GM23338 (cell line): ENCODE data around the gene GPR142.

Experiments
- EZH2 ChIP-seq: fragments of 200-600 bp; sonication (generic); IDR thresholded peaks from one replicate; pipeline ENCODE4 v1.8.0; 2017; ENCODE audit warnings: antibody characterized with exemption, mild to moderate bottlenecking, low read depth; ENCODE audit not compliant: unreplicated experiment
- EZH2phosphoT487 ChIP-seq: fragments of 200-600 bp; sonication (generic); IDR thresholded peaks from one replicate; pipeline ENCODE4 v1.8.1; 2018; ENCODE audit warnings: antibody characterized with exemption; ENCODE audit not compliant: unreplicated experiment
- NANOG ChIP-seq: IDR thresholded peaks from 2 replicates; pipeline ENCODE4 v1.6.1; 2016; ENCODE audit warnings: antibody characterized with exemption, borderline replicate concordance
- POLR2AphosphoS5 ChIP-seq: IDR thresholded peaks from 2 replicates; pipeline ENCODE4 v1.6.1; 2016; ENCODE audit warnings: antibody characterized with exemption, low read depth
- TF ChIP-seq, protein P1 (sequence below): IDR thresholded peaks from one replicate; pipeline ENCODE4 v1.6.1; 2018; ENCODE audit warnings: antibody characterized with exemption; ENCODE audit not compliant: unreplicated experiment
- TF ChIP-seq, protein P2 (sequence below), 2 experiments: fragments of 200-600 bp in 1 of 2; sonication (generic) in 1 of 2; conservative IDR thresholded peaks; 2 replicates each; pipeline versions ENCODE4 v1.5.1 to v1.6.1; 2016 to 2017; ENCODE audit warnings: antibody characterized with exemption in 2 of 2, low read depth in 2 of 2, mild to moderate bottlenecking in 2 of 2, moderate library complexity in 1 of 2

DNA sequence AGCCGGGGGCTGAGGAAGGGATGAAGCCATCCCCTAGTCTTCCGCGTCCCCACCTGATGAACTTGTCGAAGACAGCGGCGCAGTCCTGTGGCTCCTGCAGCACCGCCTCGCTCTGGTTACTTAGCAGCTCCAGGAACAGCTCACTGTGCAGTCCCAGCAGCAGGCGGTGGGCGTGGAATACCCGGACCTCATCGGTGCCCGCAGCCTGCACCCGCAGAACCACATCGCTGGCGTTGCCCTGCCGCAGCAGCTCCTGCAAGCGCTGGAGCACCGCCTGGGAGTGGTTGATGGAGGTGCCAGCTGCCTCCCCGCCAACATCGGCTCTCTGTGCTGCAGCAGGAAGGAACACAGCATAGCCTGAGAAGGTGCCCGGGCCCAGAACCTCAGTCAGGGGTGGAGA is 7.4 kb upstream of the GPR142 start:
- TF ChIP-seq EZH2 (no peak), POLR2AphosphoS5 (no peak), NANOG (no peak), EZH2phosphoT487 (no peak)
- TF ChIP-seq, protein P1, sequence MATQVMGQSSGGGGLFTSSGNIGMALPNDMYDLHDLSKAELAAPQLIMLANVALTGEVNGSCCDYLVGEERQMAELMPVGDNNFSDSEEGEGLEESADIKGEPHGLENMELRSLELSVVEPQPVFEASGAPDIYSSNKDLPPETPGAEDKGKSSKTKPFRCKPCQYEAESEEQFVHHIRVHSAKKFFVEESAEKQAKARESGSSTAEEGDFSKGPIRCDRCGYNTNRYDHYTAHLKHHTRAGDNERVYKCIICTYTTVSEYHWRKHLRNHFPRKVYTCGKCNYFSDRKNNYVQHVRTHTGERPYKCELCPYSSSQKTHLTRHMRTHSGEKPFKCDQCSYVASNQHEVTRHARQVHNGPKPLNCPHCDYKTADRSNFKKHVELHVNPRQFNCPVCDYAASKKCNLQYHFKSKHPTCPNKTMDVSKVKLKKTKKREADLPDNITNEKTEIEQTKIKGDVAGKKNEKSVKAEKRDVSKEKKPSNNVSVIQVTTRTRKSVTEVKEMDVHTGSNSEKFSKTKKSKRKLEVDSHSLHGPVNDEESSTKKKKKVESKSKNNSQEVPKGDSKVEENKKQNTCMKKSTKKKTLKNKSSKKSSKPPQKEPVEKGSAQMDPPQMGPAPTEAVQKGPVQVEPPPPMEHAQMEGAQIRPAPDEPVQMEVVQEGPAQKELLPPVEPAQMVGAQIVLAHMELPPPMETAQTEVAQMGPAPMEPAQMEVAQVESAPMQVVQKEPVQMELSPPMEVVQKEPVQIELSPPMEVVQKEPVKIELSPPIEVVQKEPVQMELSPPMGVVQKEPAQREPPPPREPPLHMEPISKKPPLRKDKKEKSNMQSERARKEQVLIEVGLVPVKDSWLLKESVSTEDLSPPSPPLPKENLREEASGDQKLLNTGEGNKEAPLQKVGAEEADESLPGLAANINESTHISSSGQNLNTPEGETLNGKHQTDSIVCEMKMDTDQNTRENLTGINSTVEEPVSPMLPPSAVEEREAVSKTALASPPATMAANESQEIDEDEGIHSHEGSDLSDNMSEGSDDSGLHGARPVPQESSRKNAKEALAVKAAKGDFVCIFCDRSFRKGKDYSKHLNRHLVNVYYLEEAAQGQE = no peak
- TF ChIP-seq, protein P2, sequence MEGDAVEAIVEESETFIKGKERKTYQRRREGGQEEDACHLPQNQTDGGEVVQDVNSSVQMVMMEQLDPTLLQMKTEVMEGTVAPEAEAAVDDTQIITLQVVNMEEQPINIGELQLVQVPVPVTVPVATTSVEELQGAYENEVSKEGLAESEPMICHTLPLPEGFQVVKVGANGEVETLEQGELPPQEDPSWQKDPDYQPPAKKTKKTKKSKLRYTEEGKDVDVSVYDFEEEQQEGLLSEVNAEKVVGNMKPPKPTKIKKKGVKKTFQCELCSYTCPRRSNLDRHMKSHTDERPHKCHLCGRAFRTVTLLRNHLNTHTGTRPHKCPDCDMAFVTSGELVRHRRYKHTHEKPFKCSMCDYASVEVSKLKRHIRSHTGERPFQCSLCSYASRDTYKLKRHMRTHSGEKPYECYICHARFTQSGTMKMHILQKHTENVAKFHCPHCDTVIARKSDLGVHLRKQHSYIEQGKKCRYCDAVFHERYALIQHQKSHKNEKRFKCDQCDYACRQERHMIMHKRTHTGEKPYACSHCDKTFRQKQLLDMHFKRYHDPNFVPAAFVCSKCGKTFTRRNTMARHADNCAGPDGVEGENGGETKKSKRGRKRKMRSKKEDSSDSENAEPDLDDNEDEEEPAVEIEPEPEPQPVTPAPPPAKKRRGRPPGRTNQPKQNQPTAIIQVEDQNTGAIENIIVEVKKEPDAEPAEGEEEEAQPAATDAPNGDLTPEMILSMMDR (conservative IDR thresholded peaks at IDR 0.05; ENCODE audit: low read depth in 2 of 2) = no peak
